Activated T-cell treated with anti-CD3 and anti-CD28 coated beads for 4 hours (primary cell): ENCODE results near the gene OCIAD2.
"Not testable (repeated sequence)": the region's sequence is repeated elsewhere in the genome, so short reads cannot be mapped to it uniquely, and the experiment has no call there.

Experiments used
- DNase-seq: peaks from one replicate; pipeline ENCODE4 v3.0.0-alpha.2; 2020

OCIAD2 gene

DNA sequence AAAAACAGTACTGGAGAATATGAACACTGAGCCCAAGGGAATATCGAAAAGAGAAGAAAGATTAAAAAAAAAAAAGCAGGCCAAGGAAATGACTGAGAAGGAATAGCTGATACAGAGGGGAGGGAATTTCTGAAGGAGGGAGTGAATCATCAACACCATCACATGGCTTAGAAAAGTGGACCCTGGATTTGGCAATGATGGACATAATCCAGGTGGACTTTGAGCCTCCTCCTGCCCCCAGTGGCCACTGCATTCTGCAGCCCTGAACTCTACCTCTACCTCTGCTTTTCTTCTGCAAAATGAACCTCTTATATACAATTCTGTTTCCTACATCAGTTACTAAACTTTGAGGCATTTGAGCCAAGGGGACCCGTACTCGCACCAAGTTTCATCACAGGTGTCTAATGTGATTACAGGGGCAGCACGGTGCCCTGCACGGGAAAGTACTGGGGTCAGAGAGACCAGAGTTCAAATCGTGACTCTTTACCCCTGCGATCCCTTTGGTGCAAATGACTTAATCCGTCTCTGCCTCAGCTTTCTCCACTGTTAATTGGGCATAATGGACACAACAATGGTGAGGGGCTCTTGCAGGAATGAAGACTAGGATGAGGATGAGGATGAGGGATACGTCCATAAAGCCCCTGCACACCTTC lies 1.1 kb downstream of the OCIAD2 start:
- DNase-seq: no peak

- DNase-seq: no peak
These were observed 1.9 kb downstream of the OCIAD2 start for GRCh38 chr4:48904541-48905142.

DNA sequence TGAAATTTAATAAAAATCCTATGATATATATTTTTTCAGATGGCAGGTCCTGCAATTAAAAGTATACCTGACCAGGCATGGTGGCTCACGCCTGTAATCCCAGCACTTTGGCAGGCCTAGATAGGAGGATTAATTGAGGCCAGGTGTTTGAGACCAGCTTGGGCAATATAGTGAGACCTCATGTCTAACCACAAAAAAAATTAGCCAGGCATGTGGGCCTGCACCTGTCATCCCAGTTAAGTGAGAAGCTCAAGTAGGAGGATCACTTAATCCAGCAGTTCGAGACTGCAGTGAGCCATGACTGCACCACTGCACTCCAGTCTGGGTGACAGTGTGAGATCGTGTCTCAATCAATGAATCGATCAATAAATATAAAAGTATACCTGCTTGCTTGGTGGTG lies 2.5 kb downstream of the OCIAD2 start:
- DNase-seq: no peak

DNA sequence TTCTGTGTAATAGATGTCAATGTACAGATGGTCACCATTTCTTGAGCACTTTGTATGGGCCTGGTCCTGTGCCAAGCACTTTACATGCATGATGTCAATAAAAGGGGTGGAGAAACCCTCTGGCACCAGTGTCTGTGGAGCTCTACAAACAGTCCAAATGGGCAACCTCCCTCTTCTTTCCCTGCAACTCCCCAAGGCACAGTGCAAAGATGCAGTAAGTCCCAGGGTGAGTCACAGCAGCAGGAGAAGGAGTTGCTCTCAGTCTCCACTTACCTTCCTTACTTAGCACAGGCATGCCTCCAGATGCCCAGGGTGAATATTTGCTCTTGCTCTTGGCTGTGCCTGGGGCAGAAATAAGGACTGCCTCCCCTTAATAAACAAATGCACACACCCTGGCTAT lies 4.3 kb downstream of the OCIAD2 start:
- no peak for DNase-seq

GRCh38 chr4:48901196-48901595 lies 5.4 kb downstream of the OCIAD2 start:
- DNase-seq: no peak

GRCh38 chr4:48899950-48900349 lies 6.6 kb downstream of the OCIAD2 start:
- DNase-seq: no peak

DNA sequence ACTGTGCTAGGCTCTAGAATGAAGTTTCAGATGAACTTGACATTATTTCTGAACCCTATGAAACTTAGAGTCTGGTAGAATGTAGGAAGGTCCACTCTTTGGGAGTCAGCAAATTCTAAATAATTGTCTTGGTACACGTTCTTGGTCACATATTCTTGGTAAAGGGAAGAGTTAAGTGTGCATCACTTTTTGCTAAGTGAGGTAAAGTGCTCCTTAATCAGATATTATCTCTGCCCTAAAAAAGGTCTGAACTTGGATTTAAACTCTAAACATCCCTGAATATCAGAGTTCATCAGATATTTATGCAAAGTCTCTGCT lies 7.2 kb downstream of the OCIAD2 start:
- DNase-seq: no peak

GRCh38 chr4:48898733-48899431 lies 7.7 kb downstream of the OCIAD2 start:
- no peak for DNase-seq

DNA sequence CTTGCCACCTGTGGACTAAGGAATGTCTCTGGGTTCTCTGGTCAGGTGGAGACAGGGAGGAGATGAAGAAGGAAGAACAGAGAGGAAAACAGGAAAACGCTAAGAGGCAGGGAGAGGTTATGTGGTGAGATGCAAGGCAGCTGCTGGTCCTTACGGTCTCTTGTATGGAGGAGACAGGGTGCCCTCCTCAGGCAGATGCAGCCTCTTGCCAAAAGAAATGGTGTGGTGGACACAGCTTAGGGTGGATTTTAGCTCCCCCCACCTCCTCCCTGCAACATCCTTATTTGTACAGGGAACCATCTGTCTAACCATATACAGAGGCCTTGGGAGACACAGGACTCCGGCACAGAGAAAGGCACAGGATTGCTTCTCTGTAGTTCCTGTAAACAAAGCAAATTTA lies 9.7 kb downstream of the OCIAD2 start:
- DNase-seq: no peak

- no peak for DNase-seq
These were observed 15.4 kb downstream of the OCIAD2 start for GRCh38 chr4:48891028-48891619.

- DNase-seq: not testable (repeated sequence)
These were observed 16.8 kb downstream of the OCIAD2 start for GRCh38 chr4:48889750-48890149.

- DNase-seq: not testable (repeated sequence)
These were observed 24.9 kb downstream of the OCIAD2 start for GRCh38 chr4:48881646-48882045.

DNA sequence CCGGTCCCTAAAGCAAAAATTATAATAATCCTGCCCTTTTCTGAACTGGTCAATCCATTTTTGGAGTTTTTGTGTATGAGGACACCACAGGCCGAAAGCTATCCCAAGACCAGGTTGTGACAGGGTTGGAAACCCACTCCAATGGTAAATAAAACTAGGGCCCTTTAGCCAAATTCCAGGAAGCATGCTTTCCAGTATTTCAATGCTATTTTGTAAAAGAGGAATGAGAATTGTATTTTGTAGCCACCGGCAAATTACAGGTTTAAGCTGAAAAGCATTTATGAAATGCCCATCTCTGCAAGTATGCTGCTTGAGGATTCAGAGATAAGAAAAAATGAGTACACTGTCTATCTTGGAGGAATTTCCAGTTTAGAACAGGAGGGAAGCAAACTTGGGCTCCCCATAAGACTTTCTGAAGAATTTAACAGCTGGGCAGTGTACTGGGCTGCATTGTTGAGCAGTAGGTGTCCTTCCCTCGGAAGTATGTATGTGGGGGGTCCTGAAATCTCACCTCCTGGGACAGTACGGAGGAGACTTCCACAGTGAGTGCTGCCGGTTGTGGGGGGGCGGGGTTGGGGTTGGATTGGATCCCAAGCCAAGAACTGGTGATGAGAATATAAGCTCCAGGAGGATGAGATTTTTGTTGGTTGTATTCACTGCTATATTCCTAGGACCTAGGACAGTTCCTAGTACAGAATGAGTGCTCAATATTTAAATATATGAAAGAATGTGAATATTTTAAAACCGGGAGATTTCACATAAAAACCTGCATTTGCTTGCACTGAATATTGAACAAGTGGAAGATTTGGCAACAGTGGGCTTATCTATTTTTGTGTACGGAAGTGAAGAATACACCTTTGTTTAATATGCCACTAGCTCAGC lies 26.8 kb downstream of the OCIAD2 start:
- no peak for DNase-seq

DNA sequence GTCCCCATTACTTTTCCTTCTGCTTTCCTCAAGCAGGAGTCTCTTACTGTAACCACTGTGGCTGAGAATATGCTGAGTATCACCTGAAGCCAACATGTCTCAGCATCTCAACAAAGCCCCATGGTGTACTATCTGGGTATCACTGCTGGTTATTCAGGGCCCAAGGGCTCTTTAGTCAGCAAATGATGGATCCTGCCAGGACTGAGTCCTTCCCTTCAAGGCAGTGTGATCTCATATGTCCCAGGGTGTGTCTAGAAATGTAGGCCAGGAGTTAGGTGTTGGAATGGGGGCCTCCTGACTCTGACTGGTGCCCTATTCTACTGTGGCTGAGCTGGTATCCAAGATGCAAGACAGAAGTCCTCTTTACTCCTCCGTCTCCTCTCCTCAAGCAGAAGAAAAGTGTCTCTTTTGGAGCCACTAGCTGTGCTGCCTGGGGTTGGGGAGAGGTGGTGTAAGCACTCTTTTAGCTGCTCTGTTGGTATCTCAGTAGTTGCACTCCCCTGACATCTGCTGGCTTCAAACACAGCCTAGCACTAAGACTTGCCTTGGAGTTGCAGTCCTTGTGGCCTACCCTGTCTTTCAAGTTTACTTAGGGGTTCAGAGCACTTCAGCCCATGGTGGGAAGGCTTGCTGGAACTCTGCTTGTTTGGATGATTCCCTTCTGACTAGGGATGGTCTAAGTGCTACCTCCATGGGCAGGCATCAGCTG lies 28.6 kb downstream of the OCIAD2 start:
- no peak for DNase-seq

DNA sequence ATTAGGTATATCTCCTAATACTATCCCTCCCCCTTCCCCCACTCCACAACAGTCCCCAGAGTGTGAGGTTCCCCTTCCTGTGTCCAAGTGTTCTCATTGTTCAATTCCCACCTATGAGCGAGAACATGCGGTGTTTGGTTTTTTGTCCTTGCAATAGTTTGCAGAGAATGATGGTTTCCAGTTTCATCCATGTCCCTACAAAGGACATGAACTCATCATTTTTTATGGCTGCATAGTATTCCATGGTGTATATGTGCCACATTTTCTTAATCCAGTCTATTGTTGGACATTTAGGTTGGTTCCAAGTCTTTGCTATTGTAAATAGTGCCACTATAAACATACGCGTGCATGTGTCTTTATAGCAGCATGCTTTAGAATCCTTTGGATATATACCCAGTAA lies 41.9 kb downstream of the OCIAD2 start:
- not testable (repeated sequence) for DNase-seq

GRCh38 chr4:48863728-48864127 lies 42.8 kb downstream of the OCIAD2 start:
- DNase-seq: no peak

GRCh38 chr4:48862661-48863060 lies 43.9 kb downstream of the OCIAD2 start:
- DNase-seq: no peak

GRCh38 chr4:48862038-48862437 lies 44.5 kb downstream of the OCIAD2 start:
- no peak for DNase-seq

DNA sequence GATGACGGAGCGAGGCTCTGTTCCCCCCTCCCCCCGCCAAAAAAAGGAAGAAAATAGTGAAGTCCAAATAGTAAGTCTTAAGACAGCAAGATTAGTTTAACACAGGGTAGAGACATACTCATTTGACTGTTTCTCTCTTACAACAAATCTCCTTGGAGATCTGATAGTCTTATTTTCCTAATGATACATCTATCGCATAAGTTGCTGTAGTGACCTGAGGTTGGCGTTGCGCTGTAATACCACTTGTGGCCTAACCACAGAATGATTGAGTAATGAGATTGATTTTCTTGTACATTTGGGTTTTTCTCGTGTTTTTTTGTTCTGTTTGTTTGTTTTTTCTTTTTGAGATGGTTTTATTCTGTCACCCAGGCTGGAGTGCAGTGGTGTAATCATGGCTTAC lies 48.4 kb downstream of the OCIAD2 start:
- no peak for DNase-seq

GRCh38 chr4:48854982-48855381 lies 51.6 kb downstream of the OCIAD2 start:
- no peak for DNase-seq

DNA sequence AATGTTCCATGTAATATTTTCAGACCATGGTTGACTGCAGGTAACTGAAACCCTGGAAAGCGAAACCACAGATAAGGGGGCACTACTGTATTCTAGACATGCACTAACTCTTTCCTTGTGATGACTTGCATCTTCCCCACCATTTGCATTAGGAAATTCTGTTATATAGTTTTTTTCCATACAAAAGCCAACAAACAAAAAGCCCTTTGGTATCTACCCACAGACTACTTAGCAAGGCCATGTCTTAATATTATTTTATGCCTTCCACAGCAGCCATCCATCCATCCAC lies 52.2 kb downstream of the OCIAD2 start:
- DNase-seq: no peak

GRCh38 chr4:48853604-48854394 lies 52.8 kb downstream of the OCIAD2 start:
- DNase-seq: no peak
